ENCODE data around the gene ARFGAP3.

ARFGAP3 gene

DNA sequence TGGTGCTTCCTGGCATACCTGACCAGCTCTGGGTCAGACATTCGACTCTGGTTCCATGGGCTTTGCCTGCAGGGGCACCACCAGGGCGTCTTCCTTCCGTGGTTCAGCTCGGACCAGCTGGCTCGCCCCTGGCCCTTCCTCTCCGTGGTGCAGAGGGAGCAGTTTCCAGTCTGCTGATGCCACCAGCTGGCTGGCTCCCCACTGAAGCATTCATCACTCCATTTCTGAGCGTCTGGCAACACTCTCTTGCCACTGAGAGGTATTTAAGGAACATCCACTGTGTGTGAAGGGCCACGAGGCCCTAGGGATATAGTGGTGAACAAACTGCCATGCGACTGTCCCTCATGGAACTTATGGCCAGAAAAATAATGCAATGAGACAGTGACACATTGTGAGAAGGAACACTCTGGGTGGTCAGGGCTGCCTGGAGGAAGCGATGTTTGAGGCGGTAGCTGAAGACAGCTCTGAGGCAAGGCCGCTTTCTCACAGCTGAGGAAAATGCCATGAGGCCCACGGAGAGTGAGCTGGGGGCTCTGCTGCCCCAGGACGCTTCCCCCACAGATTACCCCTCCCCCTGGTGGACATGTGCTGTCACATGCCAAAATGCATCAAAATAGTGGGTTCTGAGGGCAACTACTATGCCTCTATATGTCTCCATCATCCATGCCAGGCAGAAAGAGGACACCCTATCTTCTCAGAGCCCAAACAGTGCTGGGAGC lies 44.9 kb upstream of the ARFGAP3 start:
- CTCF ChIA-PET: interaction anchor here (0.6 to 1.7 kb wide), 8 partner anchors 9 to 157 kb away, joined by 3 to 8 read pairs (median 3); no protein-coding TSS in a partner anchor

DNA sequence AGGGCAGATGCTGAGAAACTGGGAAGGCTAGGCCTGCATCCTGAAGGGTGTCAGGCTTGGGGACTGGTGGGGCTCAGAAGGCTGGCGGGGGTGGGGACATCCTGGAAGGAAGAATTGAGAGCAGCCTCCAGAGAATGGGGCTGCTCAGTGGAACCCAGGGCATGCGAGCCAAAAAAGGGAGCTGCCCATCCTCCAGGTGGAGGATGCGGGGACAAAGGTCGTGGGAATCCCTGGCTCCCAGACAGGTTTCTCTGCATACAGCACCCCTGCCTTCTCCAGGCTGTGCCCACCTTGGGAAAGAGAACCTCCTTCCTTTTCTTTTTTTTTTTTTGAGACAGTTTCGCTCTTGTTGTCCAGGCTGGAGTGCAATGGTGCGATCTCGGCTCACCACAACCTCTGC lies 40.9 kb upstream of the ARFGAP3 start:
- DNase-seq (ENCODE audit: low read depth, low spot score): no peak
- TF ChIP-seq, protein P1, sequence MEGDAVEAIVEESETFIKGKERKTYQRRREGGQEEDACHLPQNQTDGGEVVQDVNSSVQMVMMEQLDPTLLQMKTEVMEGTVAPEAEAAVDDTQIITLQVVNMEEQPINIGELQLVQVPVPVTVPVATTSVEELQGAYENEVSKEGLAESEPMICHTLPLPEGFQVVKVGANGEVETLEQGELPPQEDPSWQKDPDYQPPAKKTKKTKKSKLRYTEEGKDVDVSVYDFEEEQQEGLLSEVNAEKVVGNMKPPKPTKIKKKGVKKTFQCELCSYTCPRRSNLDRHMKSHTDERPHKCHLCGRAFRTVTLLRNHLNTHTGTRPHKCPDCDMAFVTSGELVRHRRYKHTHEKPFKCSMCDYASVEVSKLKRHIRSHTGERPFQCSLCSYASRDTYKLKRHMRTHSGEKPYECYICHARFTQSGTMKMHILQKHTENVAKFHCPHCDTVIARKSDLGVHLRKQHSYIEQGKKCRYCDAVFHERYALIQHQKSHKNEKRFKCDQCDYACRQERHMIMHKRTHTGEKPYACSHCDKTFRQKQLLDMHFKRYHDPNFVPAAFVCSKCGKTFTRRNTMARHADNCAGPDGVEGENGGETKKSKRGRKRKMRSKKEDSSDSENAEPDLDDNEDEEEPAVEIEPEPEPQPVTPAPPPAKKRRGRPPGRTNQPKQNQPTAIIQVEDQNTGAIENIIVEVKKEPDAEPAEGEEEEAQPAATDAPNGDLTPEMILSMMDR (IDR thresholded peaks at IDR 0.05; ENCODE audit: insufficient read depth, low read length, missing control alignments): no peak
- H3K4me3 ChIP-seq (ENCODE audit: low read depth, low read length): no peak overlapping the region
- POLR2A ChIA-PET: interaction anchor here (0.9 kb wide), 1 partner anchor 117 kb away, joined by 3 read pairs; the partner anchor contains the start of gene PACSIN2
- CTCF ChIA-PET: interaction anchor here (0.8 to 1.1 kb wide), 2 partner anchors 8 to 277 kb away, joined by 3 read pairs; no protein-coding TSS in a partner anchor

More for the DNA sequence above, 44.9 kb upstream of the ARFGAP3 start:
- TF ChIP-seq, protein P1 (IDR thresholded peaks at IDR 0.05; ENCODE audit: insufficient read depth, low read length, missing control alignments): peak; percentile 17
- no peak for DNase-seq (ENCODE audit: low read depth, low spot score)
- POLR2A ChIA-PET: no interaction called here
- H3K4me3 ChIP-seq (ENCODE audit: low read depth, low read length): no peak overlapping the region

DNA sequence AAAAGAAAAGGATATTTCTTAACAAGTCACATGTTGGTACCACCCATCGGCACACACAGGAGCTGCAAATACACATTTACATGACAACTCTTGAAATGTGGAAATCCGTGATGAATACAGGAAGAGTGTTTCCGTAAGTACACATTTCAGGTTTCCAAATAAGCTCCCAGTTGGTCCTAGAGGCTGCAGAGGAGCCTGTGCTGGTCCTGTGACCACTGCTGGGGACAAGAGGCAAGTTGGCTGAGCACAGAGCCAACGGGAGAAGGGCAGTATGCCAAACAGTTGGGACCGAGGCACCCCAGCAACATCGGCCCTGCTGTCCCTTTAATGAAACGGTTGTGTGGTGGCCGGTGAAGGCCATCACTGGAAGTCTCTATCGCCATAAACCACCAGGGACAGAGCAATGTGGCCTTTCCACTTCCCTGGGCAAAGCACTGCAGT lies 38.5 kb upstream of the ARFGAP3 start:
- CTCF ChIA-PET: interaction anchor here (1.0 to 1.7 kb wide), 4 partner anchors 22 to 195 kb away, joined by 4 to 6 read pairs (median 4); no protein-coding TSS in a partner anchor
- POLR2A ChIA-PET: interaction anchor here (0.5 to 0.7 kb wide), 2 partner anchors 120 to 182 kb away, joined by 3 to 5 read pairs; partner anchors contain the start of gene PACSIN2
- no peak overlapping the region for H3K4me3 ChIP-seq (ENCODE audit: low read depth, low read length)
- no peak for DNase-seq (ENCODE audit: low read depth, low spot score)
- TF ChIP-seq, protein P1 (IDR thresholded peaks at IDR 0.05; ENCODE audit: insufficient read depth, low read length, missing control alignments): no peak

DNA sequence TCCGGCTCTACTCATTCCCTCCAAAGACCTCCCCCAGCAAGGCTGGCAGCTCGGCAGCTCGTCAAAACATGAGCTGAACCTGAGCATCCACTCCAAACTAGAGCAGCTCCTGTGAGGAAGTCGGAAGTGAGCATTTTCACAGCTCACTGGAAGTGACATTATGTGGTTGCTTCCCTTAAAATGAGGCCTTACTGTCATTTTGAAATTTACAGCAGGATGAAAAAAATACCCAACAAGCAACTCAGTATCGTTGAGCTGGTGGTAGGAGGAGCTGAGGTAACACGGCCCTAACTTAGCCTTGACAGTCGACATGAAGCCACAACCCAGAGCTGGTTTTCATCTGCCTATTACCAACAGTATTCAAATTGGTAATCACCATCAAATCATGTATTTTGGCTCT lies 38.0 kb upstream of the ARFGAP3 start:
- TF ChIP-seq, protein P1 (IDR thresholded peaks at IDR 0.05; ENCODE audit: insufficient read depth, low read length, missing control alignments): no peak
- no peak for DNase-seq (ENCODE audit: low read depth, low spot score)
- CTCF ChIA-PET: interaction anchor here (1.0 to 1.3 kb wide), 3 partner anchors 22 to 195 kb away, joined by 3 to 4 read pairs (median 4); no protein-coding TSS in a partner anchor

DNA sequence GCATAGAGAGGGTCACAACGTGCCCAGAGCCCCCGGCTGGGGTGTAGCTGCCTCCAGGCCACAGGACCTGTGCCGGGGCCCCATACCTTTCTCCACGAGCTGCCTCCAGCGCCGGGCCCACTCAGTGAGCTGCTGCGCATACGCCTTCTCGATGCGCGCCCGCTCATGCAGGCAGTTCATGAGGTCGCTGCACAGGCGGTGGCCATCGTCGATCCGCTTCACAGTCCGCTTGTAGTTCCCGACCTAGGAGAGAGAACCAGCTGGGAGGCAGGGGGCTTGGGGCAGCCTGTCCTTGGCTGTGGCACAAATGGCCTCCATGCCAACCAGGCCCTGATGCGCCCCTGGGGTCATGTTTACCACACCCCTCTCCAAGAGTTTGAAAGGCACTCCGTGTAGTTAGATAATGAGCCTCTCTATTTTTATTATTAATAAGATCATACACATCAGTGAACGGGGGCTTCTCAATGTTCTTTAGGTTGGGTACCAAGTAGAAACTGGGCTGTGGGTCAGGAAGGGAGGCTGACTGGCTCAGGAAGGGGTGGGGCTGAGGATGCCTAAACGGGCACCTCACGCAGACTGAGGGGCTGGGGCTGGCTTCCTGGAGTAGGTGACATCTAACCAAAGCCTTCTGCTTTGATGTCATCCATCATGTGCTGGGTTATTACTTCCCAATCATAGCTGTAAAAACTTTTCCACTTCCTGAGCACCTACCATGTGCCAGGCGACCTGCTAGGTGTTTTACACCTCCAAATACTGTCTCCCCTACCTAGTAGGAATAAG lies 36.5 kb upstream of the ARFGAP3 start:
- no peak overlapping the region for H3K4me3 ChIP-seq (ENCODE audit: low read depth, low read length)
- ChIA-PET POLR2A (no interaction called here), CTCF (interaction anchor here (1.1 to 1.6 kb wide), 3 partner anchors 9 to 140 kb away, joined by 3 to 8 read pairs (median 3); no protein-coding TSS in a partner anchor)
- no peak for DNase-seq (ENCODE audit: low read depth, low spot score)
- TF ChIP-seq, protein P1 (IDR thresholded peaks at IDR 0.05; ENCODE audit: insufficient read depth, low read length, missing control alignments): no peak

More for the DNA sequence above, 38.0 kb upstream of the ARFGAP3 start:
- POLR2A ChIA-PET: interaction anchor here (0.5 to 0.7 kb wide), 2 partner anchors 120 to 183 kb away, joined by 3 to 5 read pairs; partner anchors contain the start of gene PACSIN2
- H3K4me3 ChIP-seq (ENCODE audit: low read depth, low read length): no peak overlapping the region
